Testis (tissue), 3 donors: ENCODE data around the gene AUTS2. TPM values are rescaled to one million over a fixed set of nuclear protein-coding genes. Genes with fewer than 3 reads are reported as not detected.

Experiments
- DNase-seq: peaks from one replicate; pipeline ENCODE4 v3.0.0-alpha.2; 2019
- H3K27ac ChIP-seq, 2 donors: fragments of 200-600 bp; sonication (generic); one replicate each; pipeline ENCODE4 v1.5.1; 2019
- H3K27me3 ChIP-seq: fragments of 200-600 bp; sonication (generic); one replicate; pipeline ENCODE4 v1.5.1; 2019
- H3K36me3 ChIP-seq: fragments of 200-600 bp; sonication (generic); one replicate; pipeline ENCODE4 v1.5.1; 2017; ENCODE audit warnings: low read depth; ENCODE audit errors: missing control alignments
- H3K4me1 ChIP-seq: fragments of 200-600 bp; sonication (generic); one replicate; pipeline ENCODE4 v1.5.1; 2019
- H3K4me3 ChIP-seq, 2 donors: fragments of 200-600 bp; sonication (generic); one replicate each; pipeline ENCODE4 v1.5.1; 2017 to 2019
- H3K9me3 ChIP-seq: fragments of 200-600 bp; sonication (generic); one replicate; pipeline ENCODE4 v1.5.1; 2017
- CTCF ChIP-seq, 3 experiments: fragments of 450-650 bp in 2 of 3; fragments of 200-600 bp in 1 of 3; sonication (generic) in 1 of 3; IDR thresholded peaks; one replicate each; pipeline ENCODE4 v1.5.1; 2016 to 2019; ENCODE audit warnings: antibody characterized with exemption in 3 of 3, mild to moderate bottlenecking in 2 of 3, moderate library complexity in 1 of 3
- POLR2A ChIP-seq: fragments of 450-650 bp; IDR thresholded peaks from one replicate; pipeline ENCODE4 v1.6.1; 2017; ENCODE audit warnings: antibody characterized with exemption, mild to moderate bottlenecking, moderate library complexity
- WGBS, 2 donors: methylation state at CpG; one replicate each; pipeline ENCODE4 v1.1.5; 2018; 5-methylcytosine and 5-hydroxymethylcytosine counted together
- intact Hi-C: fragments of 100-400 bp; cut with DNase I; formaldehyde crosslinking; loops from one replicate; pipeline ENCODE4 v1.15.1; 2023; ENCODE audit warnings: low total_unique reads
- polyA plus RNA-seq: library from polyadenylated mRNA; stranded (reverse); fragments of 350-450 nt; fragmentation: Illumina TruSeq; extraction: RNeasy Lipid Tissue Mini Kit (QIAGEN cat#74804); gene quantifications from one replicate; pipeline ENCODE4 v1.2.3, GENCODE V29; 2014; ENCODE audit warnings: low read depth, low replicate concordance; ENCODE audit not compliant: insufficient read depth
- total RNA-seq, 2 donors: library from RNA; depleted of rRNA; stranded (reverse); fragments of >200 nt; gene quantifications; one replicate each; pipeline ENCODE4 v1.2.3, GENCODE V29; 2016

The AUTS2 gene
- total and polyA plus RNA-seq, 3 donors from 2014 or later: 21.3 to 75.5 (median 56.1) TPM

- no peak overlapping the region for H3K27ac ChIP-seq
- 59 to 71% methylated on average over 2 of the region's 2 CpGs for WGBS, 2 donors
- no peak for DNase-seq
These were observed 299.9 kb downstream of the AUTS2 start for GRCh38 chr7:69898189-69898588.

GRCh38 chr7:69903410-69903809 is 305.1 kb downstream of the AUTS2 start:
- Histone ChIP-seq H3K36me3 (no peaks in the 10 kb centered on the region), H3K4me1 (no peaks in the 10 kb centered on the region), H3K9me3 (no peaks in the 10 kb centered on the region), H3K4me3 (no peak overlapping the region), H3K27me3 (no peaks in the 10 kb centered on the region), H3K27ac (no peak overlapping the region)
- TF ChIP-seq CTCF (IDR thresholded peaks at IDR 0.05) (no peak), POLR2A (no peak)
- no peak for DNase-seq
- intact Hi-C loops: no loop called here

More at GRCh38 chr7:69898189-69898588, 299.9 kb downstream of the AUTS2 start:
- no peaks in the 10 kb centered on the region for H3K4me1 ChIP-seq
- no peaks in the 10 kb centered on the region for H3K36me3 ChIP-seq
- H3K4me3 ChIP-seq: no peak overlapping the region
- H3K27me3 ChIP-seq: no peaks in the 10 kb centered on the region
- intact Hi-C loops: no loop called here
- no peak for TF ChIP-seq CTCF (IDR thresholded peaks at IDR 0.05)
- H3K9me3 ChIP-seq: no peaks in the 10 kb centered on the region

- TF ChIP-seq CTCF (IDR thresholded peaks at IDR 0.05) (no peak), POLR2A (no peak)
These were observed 308.2 kb downstream of the AUTS2 start for GRCh38 chr7:69906283-69906995.

GRCh38 chr7:69907720-69908119 is 309.4 kb downstream of the AUTS2 start:
- Histone ChIP-seq H3K36me3 (no peaks in the 10 kb centered on the region), H3K27me3 (no peaks in the 10 kb centered on the region), H3K9me3 (no peaks in the 10 kb centered on the region), H3K4me3 (no peak overlapping the region), H3K27ac (no peak overlapping the region), H3K4me1 (no peaks in the 10 kb centered on the region)
- TF ChIP-seq CTCF (IDR thresholded peaks at IDR 0.05) (no peak), POLR2A (no peak)
- intact Hi-C loops: no loop called here
- DNase-seq: no peak

More at GRCh38 chr7:69906283-69906995, 308.2 kb downstream of the AUTS2 start:
- WGBS, 2 donors: 69 to 79% methylated on average over 8 of the region's 8 CpGs
- Histone ChIP-seq H3K4me1 (no peaks in the 10 kb centered on the region), H3K27ac (no peak overlapping the region), H3K27me3 (no peaks in the 10 kb centered on the region), H3K9me3 (no peaks in the 10 kb centered on the region), H3K4me3 (no peak overlapping the region), H3K36me3 (no peaks in the 10 kb centered on the region)
- intact Hi-C loops: no loop called here
- peak; percentile 49 for DNase-seq

- no peak for DNase-seq
- Histone ChIP-seq H3K27me3 (no peaks in the 10 kb centered on the region), H3K4me1 (no peaks in the 10 kb centered on the region), H3K9me3 (no peaks in the 10 kb centered on the region), H3K4me3 (no peak overlapping the region), H3K36me3 (no peaks in the 10 kb centered on the region), H3K27ac (no peak overlapping the region)
- intact Hi-C loops: no loop called here
- no peak for TF ChIP-seq CTCF (IDR thresholded peaks at IDR 0.05)
- 86 to 88% methylated on average over 1 of the region's 1 CpG for WGBS, 2 donors
These were observed 310.2 kb downstream of the AUTS2 start for GRCh38 chr7:69908454-69908853.
